GM08714 (cell line): ENCODE data around the gene WDHD1.
"Not testable (repeated sequence)": the region's sequence is repeated elsewhere in the genome, so short reads cannot be mapped to it uniquely, and the experiment has no call there.

ENCODE experiments used
- H3K4me3 ChIP-seq: fragments of 200-500 bp; sonication (Bioruptor generic); 2 replicates; pipeline ENCODE4 v1.5.1; 2014; ENCODE audit warnings: mild to moderate bottlenecking, low read length, inconsistent platforms
- ZNF274 ChIP-seq: IDR thresholded peaks from 2 replicates; pipeline ENCODE4 v1.6.1; 2012; ENCODE audit warnings: mild to moderate bottlenecking, low read depth, low read length

WDHD1 gene

GRCh38 chr14:55028066-55028465, 1.2 kb upstream of the WDHD1 start:
- H3K4me3 ChIP-seq, result peak overlapping the region; percentile 92
- no peak for TF ChIP-seq ZNF274

GRCh38 chr14:55026441-55026792, 482 bp downstream of the WDHD1 start:
- no peak for TF ChIP-seq ZNF274
- H3K4me3 ChIP-seq, result peak overlapping the region; percentile 92

GRCh38 chr14:55025948-55026347, 951 bp downstream of the WDHD1 start:
- H3K4me3 ChIP-seq, result peak overlapping the region; percentile 92
- no peak for TF ChIP-seq ZNF274

GRCh38 chr14:55024365-55024764, 2.5 kb downstream of the WDHD1 start:
- not testable (repeated sequence) for H3K4me3 ChIP-seq

- TF ChIP-seq ZNF274, result no peak
- H3K4me3 ChIP-seq, result no peak overlapping the region
These were observed 6.8 kb downstream of the WDHD1 start for GRCh38 chr14:55019968-55020554.

- H3K4me3 ChIP-seq, result no peak overlapping the region
- TF ChIP-seq ZNF274, result no peak
These were observed 11.9 kb downstream of the WDHD1 start for GRCh38 chr14:55015006-55015405.

- H3K4me3 ChIP-seq, result no peak overlapping the region
- no peak for TF ChIP-seq ZNF274
These were observed 21.8 kb downstream of the WDHD1 start for GRCh38 chr14:55005071-55005470.

- no peak for TF ChIP-seq ZNF274
- no peak overlapping the region for H3K4me3 ChIP-seq
These were observed 26.5 kb downstream of the WDHD1 start for GRCh38 chr14:55000381-55000780.

- TF ChIP-seq ZNF274, result no peak
- no peak overlapping the region for H3K4me3 ChIP-seq
These were observed 41.7 kb downstream of the WDHD1 start for GRCh38 chr14:54985156-54985555.

- TF ChIP-seq ZNF274, result no peak
- no peak overlapping the region for H3K4me3 ChIP-seq
These were observed 45.2 kb downstream of the WDHD1 start for GRCh38 chr14:54981698-54982097.

- no peak for TF ChIP-seq ZNF274
- no peak overlapping the region for H3K4me3 ChIP-seq
These were observed 47.9 kb downstream of the WDHD1 start for GRCh38 chr14:54979039-54979438.

GRCh38 chr14:54976316-54976715, 50.6 kb downstream of the WDHD1 start:
- TF ChIP-seq ZNF274, result no peak
- H3K4me3 ChIP-seq, result no peak overlapping the region

GRCh38 chr14:54975856-54976255, 51.0 kb downstream of the WDHD1 start:
- no peak for TF ChIP-seq ZNF274

GRCh38 chr14:54974788-54975414, 52.0 kb downstream of the WDHD1 start:
- no peak overlapping the region for H3K4me3 ChIP-seq
- TF ChIP-seq ZNF274, result no peak

More at GRCh38 chr14:54975856-54976255, 51.0 kb downstream of the WDHD1 start:
- no peak overlapping the region for H3K4me3 ChIP-seq

- TF ChIP-seq ZNF274, result no peak
- no peak overlapping the region for H3K4me3 ChIP-seq
These were observed 59.4 kb downstream of the WDHD1 start for GRCh38 chr14:54967496-54967895.

GRCh38 chr14:54955143-54955542, 71.8 kb downstream of the WDHD1 start:
- H3K4me3 ChIP-seq, result no peak overlapping the region

GRCh38 chr14:54953609-54954008, 73.3 kb downstream of the WDHD1 start:
- not testable (repeated sequence) for H3K4me3 ChIP-seq

More at GRCh38 chr14:54955143-54955542, 71.8 kb downstream of the WDHD1 start:
- TF ChIP-seq ZNF274, result no peak

- not testable (repeated sequence) for H3K4me3 ChIP-seq
These were observed 74.1 kb downstream of the WDHD1 start for GRCh38 chr14:54952803-54953202.
